H1 (cell line): Measurements from ENCODE around the gene TNFRSF8. TPM values are rescaled to one million over a fixed set of nuclear protein-coding genes. Genes with fewer than 3 reads are reported as not detected.

ENCODE experiments used
- CTCF ChIA-PET: fragments of 300-600 bp; sonication (Branson Sonifier 250); formaldehyde crosslinking; loops from one replicate; lab custom pipeline; 2021; ENCODE audit not compliant: partially characterized antibody; lab: Charles Lee
- POLR2A ChIA-PET: fragments of 300-600 bp; sonication (Branson Sonifier 250); formaldehyde crosslinking; loops from one replicate; lab custom pipeline; 2021; ENCODE audit warnings: inconsistent platforms; ENCODE audit not compliant: partially characterized antibody; lab: Charles Lee
- DNase-seq, 2 experiments: peaks; one replicate each; pipeline versions ENCODE4 v3.0.0 to v3.0.0-alpha.2; 2010 to 2022; ENCODE audit warnings: low spot score in 2 of 2, low read depth in 1 of 2, mixed read lengths in 1 of 2
- FAIRE-seq: peaks from 2 replicates; lab custom pipeline; 2011; peaks lifted over from hg19 to GRCh38; lab: Jason Lieb, UNC
- H2AFZ ChIP-seq: 2 replicates; pipeline ENCODE4 v1.8.1; 2012; ENCODE audit warnings: low read length, inconsistent platforms
- H2AK5ac ChIP-seq: 2 replicates; pipeline ENCODE4 v1.6.1; 2013; ENCODE audit warnings: low read depth, low read length
- H2BK120ac ChIP-seq: replicated peaks from 2 replicates; pipeline ENCODE3; 2013; ENCODE audit warnings: low read depth, low read length, inconsistent platforms
- H2BK12ac ChIP-seq: 2 replicates; pipeline ENCODE4 v1.6.1; 2013; ENCODE audit warnings: low read depth, low read length
- H2BK15ac ChIP-seq: 2 replicates; pipeline ENCODE4 v1.6.1; 2013; ENCODE audit warnings: low read length
- H2BK20ac ChIP-seq: 2 replicates; pipeline ENCODE4 v1.6.1; 2013; ENCODE audit warnings: low read length
- H2BK5ac ChIP-seq: 2 replicates; pipeline ENCODE4 v1.6.1; 2013; ENCODE audit warnings: low read depth, low read length
- H3K14ac ChIP-seq: 2 replicates; pipeline ENCODE4 v1.6.1; 2013; ENCODE audit warnings: inconsistent platforms; ENCODE audit not compliant: insufficient read length
- H3K18ac ChIP-seq: 2 replicates; pipeline ENCODE4 v1.6.1; 2013; ENCODE audit warnings: low read length; ENCODE audit errors: extremely low read depth
- H3K23ac ChIP-seq: 2 replicates; pipeline ENCODE4 v1.6.1; 2013; ENCODE audit warnings: inconsistent platforms; ENCODE audit not compliant: insufficient read length
- H3K23me2 ChIP-seq: 2 replicates; pipeline ENCODE4 v1.6.1; 2013; ENCODE audit warnings: low read depth, low read length
- H3K27ac ChIP-seq: 2 replicates; pipeline ENCODE4 v1.6.1; 2011; ENCODE audit warnings: low read depth, low read length, inconsistent platforms
- H3K27me3 ChIP-seq, 4 experiments: replicated peaks in 1 of 4; 1 replicate in 1 of 4; 2 replicates in 3 of 4; pipeline versions ENCODE4 v1.6.1 to v1.8.1; 2011 to 2013; ENCODE audit warnings: low read length in 3 of 4, mild to moderate bottlenecking in 3 of 4, inconsistent platforms in 2 of 4, mixed read lengths in 2 of 4, moderate library complexity in 1 of 4; ENCODE audit not compliant: control insufficient read depth in 3 of 4, insufficient read depth in 3 of 4; ENCODE audit errors: extremely low read depth in 1 of 4
- H3K36me3 ChIP-seq, 4 experiments: 2 replicates each; pipeline versions ENCODE4 v1.6.1 to v1.8.1; 2011 to 2013; ENCODE audit warnings: mild to moderate bottlenecking in 4 of 4, low read length in 3 of 4, moderate library complexity in 2 of 4, control low read depth in 1 of 4, inconsistent platforms in 1 of 4; ENCODE audit not compliant: insufficient read depth in 4 of 4, control insufficient read depth in 2 of 4
- H3K4ac ChIP-seq: replicated peaks from 2 replicates; pipeline ENCODE3; 2013; ENCODE audit warnings: low read length, low read depth, mixed read lengths, inconsistent platforms; ENCODE audit not compliant: insufficient read length
- H3K4me1 ChIP-seq, 4 experiments: replicated peaks in 1 of 4; 1 replicate in 1 of 4; 2 replicates in 3 of 4; pipeline versions ENCODE4 v1.6.1 to v1.8.1; 2011 to 2013; ENCODE audit warnings: low read length in 3 of 4, inconsistent platforms in 2 of 4, mixed read lengths in 1 of 4; ENCODE audit not compliant: insufficient read depth in 4 of 4, control insufficient read depth in 3 of 4
- H3K4me2 ChIP-seq, 2 experiments: 2 replicates each; pipeline versions ENCODE4 v1.6.1 to v1.8.1; 2011 to 2013; ENCODE audit warnings: low read depth in 2 of 2, low read length in 2 of 2, control low read depth in 1 of 2, inconsistent platforms in 1 of 2, mild to moderate bottlenecking in 1 of 2; ENCODE audit not compliant: insufficient read depth in 1 of 2
- H3K4me3 ChIP-seq, 4 experiments: fragments of 200-600, 300-600 bp in 1 of 4; sonication (generic), shearing (Covaris generic), sonication (Bioruptor Twin) in 1 of 4; 2 replicates each; pipeline versions ENCODE4 v1.5.1 to v1.8.1; 2011 to 2016; ENCODE audit warnings: low read length in 4 of 4, low read depth in 3 of 4, control low read depth in 2 of 4, inconsistent platforms in 2 of 4, mild to moderate bottlenecking in 2 of 4, mixed read lengths in 1 of 4, moderate library complexity in 1 of 4; ENCODE audit not compliant: insufficient read depth in 2 of 4; ENCODE audit errors: extremely low read depth in 1 of 4
- H3K56ac ChIP-seq: replicated peaks from 2 replicates; pipeline ENCODE3; 2013; ENCODE audit warnings: low read depth, mild to moderate bottlenecking, mixed read lengths, low read length, inconsistent platforms; ENCODE audit not compliant: insufficient read length
- H3K79me1 ChIP-seq: 2 replicates; pipeline ENCODE4 v1.6.1; 2013; ENCODE audit warnings: low read depth, low read length, control low read depth
- H3K79me2 ChIP-seq, 2 experiments: 2 replicates each; pipeline versions ENCODE4 v1.6.1 to v1.8.1; 2012 to 2013; ENCODE audit warnings: low read length in 2 of 2, mild to moderate bottlenecking in 2 of 2, inconsistent platforms in 1 of 2; ENCODE audit not compliant: insufficient read depth in 2 of 2, control insufficient read depth in 1 of 2
- H3K9ac ChIP-seq, 4 experiments: replicated peaks in 1 of 4; 1 replicate in 1 of 4; 2 replicates in 3 of 4; pipeline versions ENCODE4 v1.6.1 to v1.8.1; 2011 to 2013; ENCODE audit warnings: low read depth in 3 of 4, low read length in 3 of 4, control low read depth in 2 of 4, mild to moderate bottlenecking in 2 of 4, moderate library complexity in 2 of 4, inconsistent platforms in 1 of 4; ENCODE audit errors: extremely low read depth in 1 of 4
- H3K9me3 ChIP-seq, 2 experiments: 2 replicates each; pipeline versions ENCODE4 v1.6.1 to v1.8.1; 2012 to 2013; ENCODE audit warnings: mild to moderate bottlenecking in 2 of 2, moderate library complexity in 2 of 2, control low read depth in 1 of 2, inconsistent platforms in 1 of 2, low read depth in 1 of 2, low read length in 1 of 2, mixed read lengths in 1 of 2; ENCODE audit not compliant: insufficient read depth in 2 of 2
- H4K20me1 ChIP-seq, 2 experiments: replicated peaks in 1 of 2; 2 replicates each; pipeline versions ENCODE3 to v1.8.1; 2011 to 2013; ENCODE audit warnings: inconsistent platforms in 2 of 2, low read length in 2 of 2, mild to moderate bottlenecking in 1 of 2; ENCODE audit not compliant: insufficient read depth in 2 of 2, control insufficient read depth in 1 of 2
- H4K5ac ChIP-seq: 2 replicates; pipeline ENCODE4 v1.6.1; 2013; ENCODE audit warnings: low read length, low read depth, mixed read lengths, inconsistent platforms; ENCODE audit not compliant: insufficient read length
- H4K8ac ChIP-seq: 2 replicates; pipeline ENCODE4 v1.8.0; 2013; ENCODE audit warnings: mild to moderate bottlenecking, moderate library complexity, low read length, inconsistent platforms; ENCODE audit not compliant: insufficient read depth; ENCODE audit errors: extremely low read depth
- H4K91ac ChIP-seq: replicated peaks from 2 replicates; pipeline ENCODE3; 2013; ENCODE audit warnings: low read length, mixed read lengths, inconsistent platforms; ENCODE audit not compliant: insufficient read length
- SP2 ChIP-seq: IDR thresholded peaks from 2 replicates; pipeline ENCODE4 v1.6.1; 2012; ENCODE audit warnings: mild to moderate bottlenecking, low read length, inconsistent platforms
- TBP ChIP-seq: IDR thresholded peaks from 2 replicates; pipeline ENCODE4 v1.6.1; 2011; ENCODE audit warnings: low read depth, low read length, improper control_type of control experiment
- WGBS, 2 experiments: shearing (Covaris generic) in 1 of 2; methylation state at CpG; one replicate each; pipeline versions ENCODE4 v1.1.6 to v1.1.7; 2013 to 2015; ENCODE audit warnings: low lambda C conversion rate in 2 of 2, mixed read lengths in 2 of 2, inconsistent platforms in 1 of 2, low coverage in 1 of 2, missing lambda C conversion rate in 1 of 2; ENCODE audit not compliant: insufficient replicate concordance in 2 of 2, insufficient coverage in 1 of 2, insufficient read length in 1 of 2; ENCODE audit errors: extremely low coverage in 1 of 2, missing lambda C conversion rate in 1 of 2; 5-methylcytosine and 5-hydroxymethylcytosine counted together
- polyA plus RNA-seq, 7 experiments: library from polyadenylated mRNA; depleted of rRNA in 3 of 7; stranded (reverse) in 5 of 7; unstranded in 2 of 7; fragments of >200 nt in 5 of 7; fragments of 200-250 nt in 2 of 7; gene quantifications; 1 replicate in 5 of 7; 2 replicates in 1 of 7; 4 replicates in 1 of 7; pipeline versions ENCODE4 v1.2.1 to v1.2.3, GENCODE V29; 2011 to 2013; ENCODE audit warnings: missing spikeins in 2 of 7, mixed read lengths in 2 of 7
- total RNA-seq: library from RNA; stranded (reverse); fragmentation: NEBNext Ultra II Directional; extraction: Animal tissue kit (Norgen Biotek cat#: 25700); gene quantifications from 2 replicates; pipeline ENCODE4 v1.2.1, GENCODE V29; 2021

Gene TNFRSF8
- total and polyA plus RNA-seq, 2 of the 8 experiments (the other 6 are each of a cell fraction or from before 2014, with no cell fraction given) = 23.2 to 32.7 TPM

DNA sequence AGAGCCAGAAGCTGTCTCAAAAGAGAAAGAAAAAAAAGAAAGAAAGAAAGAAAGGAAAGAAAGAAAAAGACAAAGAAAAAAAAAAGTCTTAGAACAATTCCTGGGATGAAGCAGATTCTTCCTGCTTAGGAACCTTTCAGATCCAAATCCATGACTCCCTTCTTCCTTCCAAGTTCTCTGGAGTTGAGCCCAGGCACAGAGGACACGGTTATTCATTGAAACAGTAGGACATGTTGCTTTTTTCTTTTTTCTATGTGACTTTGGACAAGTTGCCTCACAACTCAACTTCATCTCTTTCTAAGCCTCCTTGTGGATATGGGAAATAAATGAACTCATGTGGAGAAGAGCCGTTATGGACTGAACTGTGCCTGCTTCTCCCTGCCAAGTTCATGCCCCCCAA, 14.7 kb upstream of the TNFRSF8 start:
- POLR2A ChIA-PET = interaction anchor here (1.2 to 1.5 kb wide), 3 partner anchors 11 to 29 kb away, joined by 3 to 4 read pairs (median 3); partner anchors contain the start of genes MIIP and TNFRSF8
- Histone ChIP-seq H3K36me3 (no peaks in the 10 kb centered on the region), H2BK12ac (no peak overlapping the region), H2AFZ (no peak overlapping the region), H3K23me2 (no peaks in the 10 kb centered on the region; the same call in 1 of the 2 replicates), H3K4ac (no peak overlapping the region), H3K79me2 (no peaks in the 10 kb centered on the region), H2BK20ac (no peak overlapping the region), H3K14ac (no peak overlapping the region), H3K27ac (no peak overlapping the region), H3K27me3 (no peaks in the 10 kb centered on the region), H3K18ac (no peak overlapping the region), H4K20me1 (peaks cover 0 to 2% of the 10 kb centered on the region in 2 experiments), H3K4me1 (peaks cover 0 to 13% (median 4%) of the 10 kb centered on the region in 4 experiments; a peak in 5 of 7 replicates)
- 97% methylated on average over 2 of the region's 2 CpGs; no CpG with 5 or more reads in 1 of the 2 experiments for WGBS, 2 experiments
- DNase-seq (no peak), FAIRE-seq (no peak)
- TF ChIP-seq TBP (no peak), SP2 (no peak)
- TF ChIP-seq, all 59 proteins: peak for 0
- Histone ChIP-seq H3K23ac (no peak overlapping the region), H3K79me1 (no peaks in the 10 kb centered on the region), H2BK5ac (no peak overlapping the region), H3K9me3 (no peaks in the 10 kb centered on the region), H3K56ac (no peak overlapping the region), H3K4me3 (no peak overlapping the region), H4K91ac (no peak overlapping the region), H4K5ac (no peak overlapping the region), H3K4me2 (no peak overlapping the region), H2BK15ac (no peak overlapping the region), H2BK120ac (no peak overlapping the region), H4K8ac (no peak overlapping the region), H2AK5ac (no peak overlapping the region), H3K9ac (no peak overlapping the region)
- CTCF ChIA-PET = interaction anchor here (0.9 to 4.9 kb wide), 3 partner anchors 10 to 19 kb away, joined by 3 to 31 read pairs (median 23); no protein-coding TSS in a partner anchor
